HG02571 (cell line): ENCODE measurements around the gene SLAMF6.
A peak's percentile ranks its signal among the peaks of the same experiment; 100 is the strongest.
"Not testable (repeated sequence)": the region's sequence is repeated elsewhere in the genome, so short reads cannot be mapped to it uniquely, and the experiment has no call there.

Experiments
- ATAC-seq: cut with Tn5 transposase; IDR thresholded peaks from one replicate; pipeline ENCODE4 v1.9.1; 2021; ENCODE audit warnings: mild to moderate bottlenecking, moderate library complexity; ENCODE audit not compliant: unreplicated experiment

The SLAMF6 gene

DNA sequence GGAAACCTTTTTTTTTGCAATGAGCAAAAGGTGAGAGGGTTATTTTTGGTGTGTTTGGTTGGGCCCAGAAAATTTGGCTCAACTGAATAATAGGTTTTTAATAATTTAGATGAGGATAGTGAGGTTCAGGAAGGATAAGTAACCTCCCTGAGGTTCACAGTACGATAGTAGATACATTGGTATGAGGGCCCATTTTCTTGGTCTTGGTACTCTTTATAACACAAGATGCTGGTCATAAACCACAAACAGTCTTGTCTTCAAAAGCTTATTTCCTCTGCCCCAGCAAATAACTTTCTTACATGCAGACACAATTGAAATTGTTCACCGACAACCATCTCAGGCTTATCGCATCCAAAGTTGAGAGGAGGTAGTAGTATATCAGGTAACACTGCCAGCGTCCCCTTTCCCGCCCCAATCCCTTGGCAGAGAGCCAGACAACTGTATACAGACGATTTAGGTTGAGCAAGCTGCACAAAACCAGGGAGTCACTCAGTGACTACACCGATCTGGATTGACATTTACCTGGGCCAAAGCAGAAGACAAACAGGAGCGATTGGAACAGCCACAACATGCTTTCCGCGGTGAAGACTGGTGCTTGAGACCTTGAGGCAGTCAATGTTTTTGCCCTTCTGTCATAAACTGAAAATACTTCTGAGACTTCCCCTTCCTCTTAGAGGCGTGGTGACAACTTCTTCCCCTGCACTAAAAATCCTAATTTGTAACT is at the start of gene SLAMF6:
Gene SLAMF6 (minus strand): TSS at position 634 of the 724 bp plus-strand sequence. CDS start 63 bp downstream, at position 571.
- peak; percentile 50 for ATAC-seq

DNA sequence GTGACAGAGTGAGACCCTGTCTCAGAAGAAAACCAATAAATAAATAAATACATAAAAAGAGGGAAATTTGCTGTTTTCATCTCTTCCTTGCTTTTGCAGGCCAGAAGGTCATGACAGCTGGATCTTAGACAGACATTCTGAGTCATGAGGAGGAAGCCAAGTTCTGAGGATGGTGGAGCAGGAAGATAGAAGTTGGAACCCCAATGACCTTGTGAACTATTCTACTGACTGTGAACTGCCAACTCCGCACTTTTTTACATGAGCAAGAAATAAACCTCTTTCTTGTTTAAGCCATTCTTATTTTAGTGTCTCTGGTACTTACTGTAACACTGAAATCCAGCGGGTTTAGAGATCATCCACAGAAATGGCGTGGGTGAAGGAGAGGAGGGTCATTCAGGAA is 47.8 kb upstream of the SLAMF6 start:
- no peak for ATAC-seq

DNA sequence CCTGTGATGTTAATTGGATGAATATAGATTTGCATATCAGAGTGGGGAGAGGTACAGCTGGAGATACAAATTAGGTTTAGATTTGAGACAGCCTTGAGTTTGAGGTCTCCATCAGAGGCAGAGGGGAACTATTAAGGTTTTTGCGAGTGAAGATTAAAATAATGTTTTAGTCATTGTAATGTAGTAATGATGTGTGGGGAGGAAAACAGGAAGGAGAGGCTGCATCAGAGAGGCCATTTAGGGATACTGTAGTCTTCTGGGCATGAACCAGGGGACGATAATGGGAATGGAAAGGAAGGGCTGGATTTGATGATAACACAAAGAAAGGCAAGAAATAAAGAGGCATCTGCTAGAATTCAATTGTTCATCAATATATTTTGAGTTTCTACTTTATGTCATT is 46.8 kb upstream of the SLAMF6 start:
- no peak for ATAC-seq

DNA sequence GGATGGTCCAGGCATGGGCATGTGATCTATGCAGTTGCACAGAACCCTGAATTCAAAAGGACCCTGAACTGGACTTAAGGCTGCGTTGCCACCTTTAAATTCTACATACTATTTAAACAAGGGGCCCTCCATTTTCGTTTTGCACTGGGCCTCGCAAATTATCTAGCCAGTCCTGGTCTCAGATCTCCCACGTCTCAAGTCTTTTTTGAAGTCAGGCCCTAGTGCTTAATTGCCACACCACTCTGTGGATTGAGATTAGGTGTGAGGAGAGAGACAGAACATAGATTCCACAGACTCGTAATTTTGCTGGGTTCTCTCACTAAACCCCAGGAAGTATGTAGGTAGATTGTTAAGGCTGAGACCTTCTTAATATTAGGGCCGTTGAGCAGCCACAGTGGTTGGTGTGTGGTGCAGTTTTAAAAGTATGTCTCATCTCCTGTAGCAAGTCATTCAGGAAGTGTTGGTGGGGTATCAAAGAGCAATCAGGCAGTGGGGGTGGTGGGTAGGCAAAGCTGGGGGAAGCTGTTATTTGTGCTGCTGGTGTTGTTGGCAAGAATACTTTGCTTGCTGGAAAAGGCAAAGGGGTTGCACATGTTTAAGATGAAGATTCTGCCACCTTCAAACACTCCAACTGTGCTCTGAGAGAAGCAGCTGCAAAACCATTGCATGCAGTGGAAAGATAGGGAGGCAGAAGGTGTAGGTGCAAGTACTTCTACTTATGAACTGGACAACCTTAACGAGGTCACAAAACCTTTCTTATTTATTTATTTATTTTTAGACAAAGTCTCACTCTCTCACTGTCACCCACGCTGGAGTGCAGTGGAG is 45.0 kb upstream of the SLAMF6 start:
- no peak for ATAC-seq

DNA sequence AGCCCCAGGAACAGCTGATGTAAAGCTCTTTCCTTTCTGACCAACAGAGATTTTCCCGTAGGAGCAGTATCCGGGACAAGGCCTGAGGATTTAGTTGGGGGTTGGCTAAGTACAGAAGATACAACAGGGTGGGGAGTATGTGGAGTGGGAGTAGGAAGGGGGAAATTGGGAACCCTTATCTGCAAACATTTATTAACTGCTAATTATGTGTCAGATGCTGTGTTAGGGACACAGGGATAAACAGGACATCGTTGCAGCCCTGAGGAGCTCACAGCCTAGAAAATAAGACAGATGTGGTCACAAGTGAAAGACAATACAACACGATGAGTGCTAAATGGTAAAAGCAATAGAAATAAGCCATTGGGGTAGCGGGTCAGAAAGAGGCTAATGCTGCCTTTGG is 44.3 kb upstream of the SLAMF6 start:
- no peak for ATAC-seq

DNA sequence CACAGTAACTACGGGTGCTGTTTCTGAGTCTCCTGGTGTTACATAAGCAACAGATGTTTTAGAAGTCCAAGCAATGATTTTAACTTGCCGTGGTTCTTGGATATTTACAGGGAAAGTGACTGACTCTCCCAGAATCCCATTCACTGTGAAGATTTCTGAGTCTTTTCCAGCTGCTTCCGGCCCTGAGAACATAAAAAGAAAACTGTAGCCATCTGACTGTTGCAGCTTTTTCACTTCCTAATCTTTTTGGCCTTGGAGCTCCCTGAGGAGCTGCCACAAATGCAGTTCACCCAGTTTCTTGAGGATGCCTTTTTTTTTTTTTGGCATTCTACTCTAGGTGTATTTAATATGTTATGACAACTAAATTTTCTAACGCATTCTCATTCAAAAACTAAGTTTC is 42.5 kb upstream of the SLAMF6 start:
- no peak for ATAC-seq

DNA sequence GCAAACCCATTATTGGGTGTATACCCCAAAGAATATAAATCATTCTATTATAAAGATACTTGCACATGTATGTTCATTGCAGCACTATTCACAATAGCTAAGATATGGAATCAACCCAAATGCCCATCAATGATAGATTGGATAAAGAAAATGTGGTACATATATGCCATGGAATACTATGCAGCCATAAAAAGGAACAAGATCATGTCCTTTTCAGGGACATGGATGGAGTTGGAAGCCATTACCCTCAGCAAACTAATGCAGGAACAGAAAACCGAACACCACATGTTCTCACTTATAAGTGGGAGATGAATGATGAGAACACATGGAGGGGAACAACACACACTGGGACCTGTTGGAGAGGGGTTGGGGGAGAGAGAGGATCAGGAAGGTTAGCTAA is 40.2 kb upstream of the SLAMF6 start:
- ATAC-seq = not testable (repeated sequence)

DNA sequence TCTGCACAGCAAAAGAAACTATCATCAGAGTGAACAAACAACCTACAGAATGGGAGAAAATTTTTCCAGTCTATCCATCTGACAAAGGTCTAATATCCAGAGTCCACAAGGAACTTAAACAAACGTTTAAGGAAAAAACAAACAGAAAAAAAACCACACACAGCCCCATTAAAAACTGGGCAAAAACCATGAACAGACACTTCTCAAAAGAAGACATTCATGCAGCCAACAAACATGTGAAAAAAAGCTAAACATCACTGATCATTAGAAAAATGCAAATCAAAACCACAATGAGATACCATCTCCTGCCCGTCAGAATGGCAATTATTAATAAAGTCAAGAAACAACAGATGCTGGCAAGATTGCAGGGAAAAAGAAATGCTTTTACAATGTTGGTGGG is 39.7 kb upstream of the SLAMF6 start:
- ATAC-seq = not testable (repeated sequence)

DNA sequence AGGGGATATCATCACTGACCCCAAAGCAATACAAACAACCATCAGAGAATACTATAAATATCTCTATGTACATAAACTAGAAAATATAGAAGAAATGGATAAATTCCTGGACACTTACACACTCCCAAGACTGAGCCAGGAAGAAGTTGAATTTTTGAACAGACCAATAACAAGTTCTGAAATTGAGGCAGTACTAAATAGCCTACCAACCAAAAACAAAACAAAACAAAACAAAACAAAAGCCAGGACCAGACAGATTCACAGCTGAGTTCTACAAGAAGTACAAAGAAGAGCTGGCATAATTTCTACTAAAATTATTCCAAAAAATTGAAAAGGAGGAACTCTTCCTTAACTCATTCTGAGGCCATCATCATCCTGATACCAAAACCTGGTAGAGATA is 37.8 kb upstream of the SLAMF6 start:
- ATAC-seq = no peak

DNA sequence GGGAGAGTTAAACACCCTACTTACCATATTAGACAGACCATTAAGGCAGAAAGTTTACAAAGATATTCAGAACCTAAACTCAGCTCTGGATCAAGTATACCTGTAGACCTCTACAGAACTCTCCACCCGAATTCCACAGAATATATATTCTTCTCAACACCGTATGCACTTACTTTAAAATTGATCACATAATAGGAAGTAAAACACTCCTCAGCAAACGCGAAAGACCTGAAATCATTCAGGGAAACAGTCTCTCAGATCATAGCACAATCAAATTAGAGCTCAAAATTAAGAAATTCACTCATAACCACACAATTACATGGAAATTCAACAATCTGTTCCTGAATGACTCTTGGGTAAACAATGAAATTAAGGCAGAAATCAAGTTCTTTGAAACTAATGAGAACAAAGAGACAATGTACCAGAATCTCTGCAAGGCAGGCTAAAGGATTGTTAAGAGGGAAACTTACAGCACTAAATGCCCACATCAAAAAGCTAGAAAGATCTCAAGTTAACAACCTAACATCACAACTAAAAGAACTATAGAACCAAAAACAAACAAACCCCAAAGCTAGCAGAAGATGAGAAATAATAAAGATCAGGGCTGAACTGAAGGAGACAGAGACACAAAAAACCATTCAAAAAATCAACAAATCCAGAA is 37.1 kb upstream of the SLAMF6 start:
- ATAC-seq = no peak

DNA sequence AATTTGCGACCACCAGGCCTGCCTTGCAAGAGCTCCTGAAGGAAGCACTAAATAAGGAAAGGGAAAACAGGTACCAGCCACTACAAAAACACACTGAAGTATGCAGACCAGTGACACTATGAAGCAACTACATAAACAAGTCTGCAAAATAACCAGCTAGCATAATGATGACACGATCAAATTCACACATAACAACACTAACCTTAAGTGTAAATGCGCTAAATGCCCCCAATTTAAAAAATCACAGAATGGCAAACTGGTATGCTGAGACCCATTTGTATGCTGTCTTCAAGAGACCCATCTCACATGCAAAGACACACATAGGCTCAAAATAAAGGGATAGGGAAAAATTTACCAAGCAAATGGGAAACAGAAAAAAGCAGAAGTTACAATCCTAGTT is 36.4 kb upstream of the SLAMF6 start:
- not testable (repeated sequence) for ATAC-seq

DNA sequence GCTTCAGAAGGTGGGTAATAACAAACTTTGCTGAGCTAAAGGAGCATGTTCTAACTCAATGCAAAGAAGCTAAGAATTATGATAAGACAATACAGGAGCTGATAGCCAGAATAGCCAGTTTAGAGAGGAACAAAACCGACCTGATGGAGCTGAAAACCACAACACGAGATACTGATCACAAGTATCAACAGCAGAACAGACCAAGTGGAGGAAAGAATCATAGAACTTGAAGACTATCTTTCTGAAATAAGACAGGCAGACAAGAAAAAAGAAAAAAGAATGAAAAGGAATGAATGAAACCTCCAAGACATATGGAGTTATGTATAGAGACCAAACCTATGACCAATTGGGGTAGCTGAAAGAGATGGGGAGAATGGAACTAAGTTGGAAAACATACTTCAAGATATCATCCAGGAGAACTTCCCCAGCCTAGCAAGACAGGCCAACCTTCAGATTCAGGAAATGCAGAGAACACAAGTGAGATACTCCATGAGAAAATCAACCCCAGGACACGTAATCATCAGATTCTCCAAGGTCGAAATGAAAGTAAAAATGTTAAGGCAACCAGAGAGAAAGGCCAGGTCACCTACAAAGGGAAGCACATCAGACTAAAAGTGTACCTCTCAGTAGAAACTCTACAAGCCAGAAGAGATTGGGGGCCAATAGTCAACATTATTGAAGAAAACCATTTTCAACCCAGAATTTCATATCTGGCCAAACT is 35.8 kb upstream of the SLAMF6 start:
- ATAC-seq = no peak

DNA sequence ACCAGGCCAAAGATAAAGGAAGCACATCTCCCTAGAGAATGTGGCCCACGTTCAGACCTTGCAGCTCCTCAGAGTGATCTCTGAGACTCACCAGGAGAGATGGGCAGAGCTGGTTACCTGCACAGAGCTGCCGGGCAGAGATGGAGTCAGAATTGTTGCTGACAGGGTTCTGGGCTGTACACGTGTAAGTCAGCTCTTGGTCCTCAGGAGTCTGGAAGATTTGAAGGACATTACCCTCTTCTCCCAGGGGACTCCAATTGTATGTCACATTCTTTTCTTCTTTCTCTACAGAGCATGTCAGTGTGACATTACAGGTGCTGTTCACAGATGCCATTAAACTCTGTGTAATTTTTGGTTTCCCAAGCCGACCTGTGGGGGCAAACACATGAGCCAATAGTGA is 30.7 kb upstream of the SLAMF6 start:
- no peak for ATAC-seq

DNA sequence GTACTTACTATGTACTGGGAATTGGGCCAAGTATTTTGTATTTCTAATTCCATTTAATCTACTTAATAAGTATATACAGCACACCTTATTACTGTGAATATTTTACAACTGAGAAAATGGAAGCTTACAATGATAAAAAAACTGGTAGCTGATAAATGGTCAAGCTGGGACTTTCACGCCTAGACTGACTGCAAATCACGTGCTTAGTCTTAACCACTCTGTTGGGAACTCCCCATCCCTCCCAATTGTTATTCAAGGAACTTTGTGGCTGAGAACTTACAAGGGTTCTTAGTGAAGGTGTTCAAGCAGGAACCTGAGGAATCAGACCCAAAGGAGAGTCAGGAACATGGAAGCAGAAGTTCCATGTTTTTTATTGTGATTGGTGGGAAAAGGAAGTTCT is 29.4 kb upstream of the SLAMF6 start:
- no peak for ATAC-seq

DNA sequence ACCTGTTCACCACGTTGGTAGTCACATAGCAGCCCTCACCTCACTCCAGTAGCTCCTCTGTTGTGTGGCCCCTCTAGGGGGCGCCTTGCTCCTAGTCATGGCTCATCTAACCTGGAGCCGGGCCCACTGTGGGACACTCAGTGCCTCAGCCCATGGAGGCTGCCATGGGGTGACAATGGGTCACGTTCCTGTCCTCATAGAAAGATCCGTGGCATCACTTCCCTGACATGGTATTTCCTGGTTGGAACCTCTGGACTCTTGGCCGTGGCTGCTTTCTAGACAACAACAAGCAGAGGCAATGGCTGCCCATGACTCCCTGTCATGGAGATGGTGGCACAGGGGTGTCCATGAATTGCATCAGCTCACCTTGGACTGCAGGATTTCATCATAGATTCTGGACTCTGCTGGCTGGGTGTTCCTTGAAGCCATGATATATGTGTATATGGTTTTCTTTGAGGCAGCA is 27.5 kb upstream of the SLAMF6 start:
- no peak for ATAC-seq

DNA sequence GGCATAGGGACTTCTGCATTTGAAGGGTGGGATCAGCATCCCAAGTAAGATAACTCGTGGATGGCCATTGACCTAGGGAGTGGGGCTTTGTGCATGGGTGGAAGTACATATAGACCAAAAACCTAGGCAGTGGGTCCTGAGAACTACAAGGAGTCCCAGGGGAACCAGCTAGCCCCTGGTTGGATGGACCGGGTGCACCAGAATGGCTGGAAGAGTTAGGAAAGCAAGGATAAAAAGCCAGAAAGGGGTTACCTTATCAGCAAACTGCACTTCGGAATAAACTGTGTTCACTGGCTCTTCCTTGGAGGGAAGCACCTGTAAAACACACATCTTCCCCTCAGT is 26.6 kb upstream of the SLAMF6 start:
- ATAC-seq = no peak

DNA sequence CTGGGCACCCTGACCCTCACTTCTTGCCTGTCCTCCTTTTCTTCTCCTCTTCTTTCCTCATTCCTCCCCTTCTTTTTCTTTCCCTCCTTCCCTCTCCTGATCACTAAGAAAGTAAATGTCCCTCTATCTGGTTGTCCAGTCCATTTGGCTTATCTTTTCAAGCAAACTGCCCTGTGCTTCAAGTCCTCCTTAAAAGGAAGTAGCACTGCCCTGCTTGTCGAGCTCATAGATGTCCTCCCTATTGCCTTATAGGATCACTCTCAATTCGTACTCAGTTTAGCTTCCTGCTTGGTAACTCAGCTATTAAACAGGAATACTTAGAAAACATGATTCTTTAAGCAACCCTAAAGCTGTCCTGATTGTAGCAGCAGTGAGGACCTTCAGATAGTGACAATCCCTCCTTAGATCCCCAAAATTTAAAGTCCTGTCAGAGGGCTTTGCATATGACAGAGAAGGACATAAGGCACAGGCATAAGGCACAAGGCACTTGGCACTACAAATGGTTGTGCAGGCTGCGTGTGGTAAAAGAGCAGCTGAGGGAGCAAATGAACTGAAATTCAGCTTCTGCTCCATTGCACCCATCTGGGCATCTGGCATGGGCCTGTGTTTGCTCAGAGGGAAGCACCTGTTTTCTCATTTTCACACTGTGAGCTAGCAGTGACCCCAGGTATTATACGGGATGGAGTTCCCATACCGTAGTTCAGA is 26.1 kb upstream of the SLAMF6 start:
- ATAC-seq = no peak

DNA sequence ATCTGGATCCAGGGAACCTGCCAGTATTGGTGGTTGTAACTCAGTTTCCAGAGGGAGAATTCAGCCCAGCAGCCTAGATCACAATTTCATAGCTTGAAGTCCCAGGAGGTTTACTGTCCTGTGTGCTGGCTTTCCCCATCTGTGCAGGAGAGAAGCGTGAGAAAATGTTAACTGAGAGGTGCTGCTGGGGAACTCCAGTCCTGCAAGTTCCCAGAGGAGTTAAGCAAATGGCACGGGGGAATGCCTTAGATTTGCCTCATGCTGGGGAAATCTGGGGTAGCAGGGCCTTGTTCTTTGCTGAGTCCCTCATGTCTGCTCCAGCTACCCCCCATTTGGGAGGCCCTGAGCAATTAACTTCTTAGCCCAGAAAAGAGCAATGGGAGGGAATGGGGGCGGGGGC is 25.1 kb upstream of the SLAMF6 start:
- no peak for ATAC-seq

DNA sequence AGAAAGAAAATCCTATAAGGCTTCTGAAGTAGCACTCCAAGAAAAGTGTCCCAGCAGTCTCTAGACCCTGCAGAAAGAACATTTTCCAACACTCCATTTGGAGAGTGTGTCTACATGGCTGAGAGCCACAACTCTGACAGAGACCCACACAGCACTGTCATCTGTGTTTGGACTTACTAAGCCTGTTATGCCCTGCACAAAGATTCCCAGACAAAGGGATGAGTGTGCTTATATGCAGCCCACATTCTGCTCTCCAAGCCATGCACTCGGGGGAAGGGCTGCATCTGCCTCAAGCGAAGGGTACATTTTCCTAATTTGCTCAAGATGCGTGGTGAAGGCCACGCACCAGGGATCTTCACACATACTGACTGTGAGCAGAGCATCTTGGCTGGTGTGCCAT is 24.4 kb upstream of the SLAMF6 start:
- no peak for ATAC-seq

DNA sequence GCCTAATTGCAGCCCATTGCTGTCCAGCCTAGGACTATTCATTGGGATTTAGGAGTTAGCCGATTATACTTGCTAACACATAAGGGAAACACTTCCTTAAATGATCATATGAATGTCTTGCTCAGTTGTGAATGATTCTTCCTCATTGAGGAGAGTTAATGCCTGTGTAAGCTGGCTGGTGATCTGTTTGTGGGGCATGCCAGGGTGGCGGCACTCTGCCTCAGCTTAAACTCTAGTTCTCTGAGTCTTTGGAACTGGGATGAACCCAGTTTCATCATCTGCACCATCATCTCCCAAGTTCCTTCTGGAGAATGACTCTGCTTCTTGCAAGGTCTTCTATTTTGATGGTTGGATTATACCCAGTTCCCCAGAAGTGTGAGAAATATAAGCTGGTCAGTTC is 23.9 kb upstream of the SLAMF6 start:
- no peak for ATAC-seq

DNA sequence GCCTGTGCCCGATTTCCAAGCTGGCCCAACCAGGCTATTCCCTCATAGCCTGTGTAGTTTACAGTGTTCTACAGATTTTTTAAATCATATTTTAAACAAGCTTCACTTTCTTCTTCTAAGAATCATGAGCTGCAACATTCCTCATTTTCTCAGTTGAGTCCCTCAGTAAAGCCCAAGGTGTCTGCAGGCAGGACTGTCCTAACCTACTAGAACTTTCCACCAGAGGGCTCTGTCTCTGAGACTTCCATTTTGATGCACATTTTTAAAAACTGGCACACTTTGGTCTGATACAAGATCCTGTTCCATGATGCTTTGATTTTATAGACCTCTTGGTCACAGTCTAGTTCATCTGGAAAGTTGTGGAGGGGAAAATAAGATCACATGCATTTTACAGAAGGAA is 21.6 kb upstream of the SLAMF6 start:
- no peak for ATAC-seq
